GM18526 (cell line): ENCODE data around the gene DCAF8L2.

Source experiments
- POLR2A ChIP-seq: IDR thresholded peaks from 3 replicates; pipeline ENCODE4 v1.6.1; 2011; ENCODE audit not compliant: insufficient read length; ENCODE audit errors: extremely low read depth

DCAF8L2 gene

DNA sequence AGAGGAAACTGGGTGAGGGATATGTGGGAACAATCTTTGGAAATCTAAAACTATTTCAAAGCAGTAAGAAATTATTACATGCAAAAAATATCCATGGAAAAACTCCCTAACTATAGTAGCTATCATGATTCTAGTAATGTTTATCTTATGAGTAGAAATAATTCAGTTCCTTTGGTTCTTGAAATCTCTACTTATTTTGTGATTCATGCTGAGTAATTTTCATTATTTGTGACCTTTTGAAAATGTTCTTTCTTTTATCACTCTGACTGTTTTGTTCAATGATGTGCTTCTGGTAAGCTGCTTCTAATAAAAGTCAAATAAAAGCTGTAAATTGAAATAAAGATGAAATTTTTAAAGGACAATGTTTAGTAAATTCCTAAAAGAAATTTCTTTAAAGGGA is 177.2 kb downstream of the DCAF8L2 start:
- no peak for TF ChIP-seq POLR2A

- no peak for TF ChIP-seq POLR2A
These were observed 185.8 kb downstream of the DCAF8L2 start for GRCh38 chrX:27775984-27776383.

DNA sequence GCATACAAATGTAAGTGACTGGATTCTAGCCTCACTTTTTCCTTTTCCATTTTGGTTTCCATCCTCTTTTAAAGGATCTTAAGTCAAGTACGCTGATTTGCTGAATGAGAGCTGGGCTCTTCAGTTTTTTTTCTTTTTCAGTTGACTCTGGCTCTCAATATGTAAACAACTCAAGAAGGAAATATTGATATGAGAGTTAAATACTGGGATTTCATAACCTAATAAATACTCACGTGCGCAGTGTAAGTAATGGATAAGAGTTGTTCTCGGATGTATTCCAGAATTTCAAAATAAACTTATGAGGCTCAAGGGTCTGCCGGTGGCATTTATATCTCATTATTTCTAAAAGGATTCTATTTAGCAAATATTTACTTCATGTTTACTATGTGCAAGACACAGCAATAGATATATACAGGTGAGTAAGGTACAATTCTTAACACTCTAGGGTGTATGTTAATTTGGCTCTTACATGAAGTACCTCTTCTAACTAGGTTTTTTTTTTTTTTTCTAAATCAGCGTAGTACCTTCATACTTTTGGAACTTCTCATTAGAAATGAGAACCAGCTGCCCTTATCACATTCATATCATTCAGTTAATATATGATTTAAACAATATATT is 206.6 kb downstream of the DCAF8L2 start:
- no peak for TF ChIP-seq POLR2A

DNA sequence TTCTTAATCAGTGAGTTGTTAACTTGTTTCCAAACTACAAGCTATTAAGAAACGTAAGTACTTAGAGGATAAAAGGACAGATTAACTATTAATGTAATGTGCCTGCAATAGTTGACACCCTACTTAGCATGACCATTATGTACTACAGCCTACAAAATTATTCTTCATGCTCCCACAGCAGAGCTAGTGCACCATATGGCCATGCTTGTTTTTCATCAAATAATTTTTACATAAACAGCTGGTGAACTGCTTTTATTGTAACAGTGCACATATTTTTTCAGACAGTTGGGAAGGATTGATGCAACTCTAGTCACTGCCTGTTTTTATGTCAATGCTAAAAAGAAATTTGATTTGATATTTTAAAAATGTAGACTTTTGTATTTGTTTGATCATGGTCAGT is 207.4 kb downstream of the DCAF8L2 start:
- no peak for TF ChIP-seq POLR2A
